Stimulated activated naive CD4-positive, alpha-beta T cell (primary cell): Measurements from ENCODE around the gene RGS6.
"Not testable (repeated sequence)": the region's sequence is repeated elsewhere in the genome, so short reads cannot be mapped to it uniquely, and the experiment has no call there.

ENCODE experiments used
- DNase-seq, 6 experiments: peaks; one replicate each; lab custom pipeline; 2025; lab: John Stamatoyannopoulos, UW

Gene RGS6

GRCh38 chr14:71932229-71932981 lies at the start of gene RGS6:
RGS6 (plus strand) TSS chr14:71932429.
- no peak for DNase-seq

DNA sequence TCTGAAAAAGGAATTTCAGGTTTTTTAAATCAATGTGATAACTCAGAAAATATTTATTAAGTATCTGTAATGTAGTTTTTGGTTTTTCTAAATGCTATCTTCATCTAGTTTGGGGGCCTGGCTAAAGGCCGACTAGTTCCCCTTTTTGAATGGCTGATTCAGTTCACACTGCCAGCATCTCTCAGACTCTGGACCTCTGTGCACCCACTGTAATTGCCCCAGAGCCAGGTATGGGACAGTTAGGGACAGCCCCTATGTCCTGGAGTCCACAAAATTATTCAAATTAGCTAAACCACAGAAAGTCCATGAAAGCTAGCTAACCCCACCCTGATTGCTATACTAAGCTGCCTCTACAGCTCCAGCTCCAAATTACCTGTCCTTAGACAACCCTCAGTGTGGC lies 49.1 kb upstream of the RGS6 start:
- DNase-seq = no peak

DNA sequence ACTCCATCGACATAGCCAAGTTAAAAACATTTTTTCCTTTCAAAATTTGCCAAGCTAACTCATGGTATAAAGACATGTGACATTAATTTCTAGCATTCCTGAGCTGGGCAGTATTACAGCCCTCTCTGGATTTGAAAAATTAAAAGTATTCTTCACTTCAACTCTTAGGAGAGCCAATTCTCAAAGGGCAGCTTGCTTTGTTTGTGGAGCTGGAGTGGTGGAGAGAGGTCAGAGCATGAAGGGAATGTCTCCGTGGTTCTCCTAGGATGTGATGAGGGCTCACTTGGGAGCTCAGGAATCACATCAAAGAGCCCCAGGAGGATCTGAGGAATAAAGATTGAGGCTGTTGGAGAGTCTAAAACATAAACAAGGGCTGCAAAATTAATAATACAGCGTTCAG lies 46.9 kb upstream of the RGS6 start:
- DNase-seq = no peak

- not testable (repeated sequence) for DNase-seq
These were observed 44.4 kb upstream of the RGS6 start for GRCh38 chr14:71887802-71888201.

DNA sequence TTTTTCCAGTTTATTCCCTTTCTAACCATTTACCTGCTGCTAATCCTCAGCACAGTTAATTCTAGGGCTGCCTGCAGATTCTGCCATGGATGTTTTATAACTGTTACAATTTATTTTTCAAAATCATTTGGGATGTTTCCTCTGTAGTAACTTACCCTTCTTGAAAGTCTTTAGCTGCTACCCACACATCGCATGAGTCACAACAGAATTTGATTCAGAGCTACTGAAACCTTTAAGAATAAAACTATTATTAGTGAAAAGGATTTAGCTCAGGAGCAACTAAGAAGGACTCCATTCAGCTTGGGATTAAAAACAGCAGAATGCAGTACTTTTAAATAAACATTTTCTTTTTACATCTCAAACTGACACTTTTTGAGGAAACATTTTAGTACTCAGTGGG lies 41.7 kb upstream of the RGS6 start:
- DNase-seq = no peak

GRCh38 chr14:71891185-71891584 lies 41.0 kb upstream of the RGS6 start:
- no peak for DNase-seq

DNA sequence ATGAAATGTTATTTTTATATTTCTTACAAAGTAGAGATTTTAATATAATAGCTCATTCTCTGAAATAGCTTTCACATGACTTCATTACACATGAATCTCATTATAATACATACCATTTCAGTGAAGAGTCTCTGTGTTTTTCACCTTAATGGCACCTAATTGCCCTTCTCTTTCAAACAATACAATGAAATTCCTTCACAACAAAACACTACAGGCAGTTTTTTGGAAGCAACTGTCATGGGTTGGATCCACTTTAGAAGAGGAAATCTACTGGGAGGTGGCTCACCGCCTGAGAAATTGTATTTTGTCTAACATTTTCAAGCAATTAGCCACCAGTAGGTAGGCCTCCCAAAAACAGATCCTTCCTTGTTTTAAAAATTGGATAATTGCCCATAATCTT lies 40.3 kb upstream of the RGS6 start:
- no peak for DNase-seq

GRCh38 chr14:71905031-71905430 lies 27.2 kb upstream of the RGS6 start:
- DNase-seq = no peak

GRCh38 chr14:71905860-71906259 lies 26.4 kb upstream of the RGS6 start:
- DNase-seq = no peak

DNA sequence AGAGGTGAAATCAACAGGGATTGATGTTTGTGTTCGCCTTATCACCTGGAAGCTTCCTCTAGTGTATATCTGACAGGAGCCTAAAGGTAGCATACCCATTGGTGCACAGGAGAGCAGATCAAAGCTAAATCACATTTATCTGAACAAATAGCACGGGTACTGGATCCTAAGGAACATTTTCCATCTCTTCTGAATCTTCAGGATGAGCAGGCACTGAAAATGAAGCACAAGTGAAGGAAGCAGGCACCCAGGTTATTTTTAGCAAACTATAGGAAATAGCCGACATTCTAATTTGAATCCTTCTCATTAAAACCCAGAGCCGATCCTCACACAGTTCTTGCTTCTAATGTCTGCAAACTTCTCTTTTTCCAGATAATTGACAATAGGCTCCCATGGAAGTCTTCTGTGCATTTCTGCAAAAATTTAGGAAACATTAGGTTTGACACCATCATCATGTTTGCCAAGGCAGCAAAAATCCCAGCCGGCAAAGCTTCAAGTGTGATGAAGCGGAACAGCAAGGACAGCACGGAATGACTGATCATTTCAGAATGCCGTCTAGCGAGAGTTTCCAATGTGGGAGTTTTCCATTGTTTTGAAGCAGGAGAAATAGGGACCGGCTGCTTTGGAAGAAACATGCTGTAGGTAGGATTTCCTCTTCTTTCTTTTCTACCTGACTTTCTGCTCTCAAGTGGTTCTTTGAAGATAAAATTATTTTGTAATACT lies 24.3 kb upstream of the RGS6 start:
- no peak for DNase-seq

GRCh38 chr14:71911669-71912068 lies 20.6 kb upstream of the RGS6 start:
- no peak for DNase-seq

GRCh38 chr14:71913342-71913741 lies 18.9 kb upstream of the RGS6 start:
- DNase-seq = no peak

DNA sequence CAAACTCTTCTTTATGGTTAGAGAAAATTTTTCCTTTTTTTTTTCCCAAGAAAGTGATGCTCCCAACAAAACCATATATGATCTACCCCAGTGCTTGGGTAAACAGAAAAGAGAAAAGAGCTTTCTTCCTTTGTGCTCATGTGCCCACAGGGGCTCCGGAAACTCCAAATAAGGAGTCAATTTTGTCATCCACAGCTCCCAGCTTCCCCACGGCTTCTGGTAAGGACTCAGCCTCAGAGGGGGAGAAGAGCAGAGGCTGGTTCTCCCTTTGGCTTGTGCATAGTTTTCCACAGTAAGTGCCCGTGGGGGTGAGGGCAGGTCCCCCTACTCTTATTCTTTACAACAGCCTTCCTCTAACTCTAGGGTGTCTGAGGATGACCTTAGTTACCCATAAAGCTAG lies 13.3 kb upstream of the RGS6 start:
- no peak for DNase-seq

- no peak for DNase-seq
These were observed 8.7 kb upstream of the RGS6 start for GRCh38 chr14:71923513-71923912.

DNA sequence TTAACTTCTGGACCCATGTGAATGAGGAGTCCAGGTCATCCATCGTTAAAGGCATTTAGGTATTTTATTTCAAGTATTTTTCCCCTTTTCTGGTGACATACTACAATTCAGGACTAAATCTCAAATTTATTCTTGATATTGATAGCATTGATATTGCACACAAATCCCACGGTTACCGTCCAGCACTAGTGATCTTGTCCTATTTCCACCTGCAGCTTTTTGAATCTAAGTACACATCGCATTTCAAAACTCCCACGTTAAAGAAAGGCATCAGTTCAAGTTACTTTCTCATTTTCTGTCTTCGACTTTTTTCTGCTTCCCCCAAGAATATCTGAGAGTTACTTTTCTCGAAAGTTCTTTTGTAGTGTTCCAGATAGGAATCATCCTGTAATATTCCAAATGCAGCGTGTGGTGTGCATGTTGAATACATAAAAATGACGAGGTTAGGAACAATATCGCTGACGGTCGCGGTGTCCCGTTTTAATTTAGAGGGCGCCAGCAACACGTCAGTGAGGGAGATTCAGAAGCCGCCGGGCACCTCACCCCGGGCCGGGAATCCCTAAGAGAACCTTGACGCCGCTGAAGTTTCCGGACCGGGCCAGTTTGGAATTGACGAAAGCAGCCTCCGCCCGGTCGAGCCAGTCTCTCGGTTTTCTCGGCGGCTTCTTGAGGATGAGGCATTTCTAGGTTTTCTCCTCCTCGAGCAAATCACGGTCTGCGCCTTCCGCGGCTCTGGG lies 569 bp upstream of the RGS6 start:
- peak in 1 of 6 experiments; percentile 1 for DNase-seq

- no peak for DNase-seq
These were observed 865 bp downstream of the RGS6 start for GRCh38 chr14:71933001-71933587.

GRCh38 chr14:71938273-71938672 lies 6.0 kb downstream of the RGS6 start:
- not testable (repeated sequence) for DNase-seq

DNA sequence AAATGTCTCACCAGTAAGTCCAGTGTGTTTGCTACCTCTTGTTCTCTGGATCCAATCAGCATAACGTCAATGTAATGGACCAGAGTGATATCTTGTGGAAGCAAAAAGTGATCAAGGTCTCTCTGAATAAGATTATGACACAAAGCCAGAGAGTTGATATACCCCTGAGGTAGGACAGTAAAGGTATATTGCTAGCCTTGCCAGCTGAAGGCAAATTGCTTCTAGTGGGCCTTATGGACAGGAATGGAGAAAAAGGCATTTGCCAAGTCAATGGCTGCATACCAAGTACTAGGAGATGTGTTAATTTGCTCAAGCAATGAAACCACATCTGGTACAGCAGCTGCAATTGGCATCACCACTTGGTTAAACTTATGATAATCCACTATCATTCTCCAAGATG lies 7.1 kb downstream of the RGS6 start:
- not testable (repeated sequence) for DNase-seq

DNA sequence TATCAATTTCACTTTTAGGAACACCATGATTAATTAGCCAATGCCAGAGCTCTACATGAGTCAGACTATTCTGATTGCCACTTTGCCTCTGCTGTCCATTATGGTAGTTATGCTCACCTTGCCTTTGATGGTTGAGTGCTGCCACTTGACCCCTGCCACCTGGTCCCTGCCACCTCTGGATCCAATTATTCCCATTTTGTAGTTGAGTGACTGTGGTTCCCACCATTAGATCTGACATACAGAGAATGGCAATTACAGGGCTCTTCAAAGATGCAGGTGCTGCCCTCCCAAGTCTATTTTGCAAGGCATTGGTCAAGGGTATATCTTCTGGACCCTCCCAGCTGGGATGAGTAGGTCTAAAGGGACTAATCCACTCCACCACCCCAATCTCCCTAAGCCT lies 8.3 kb downstream of the RGS6 start:
- DNase-seq = not testable (repeated sequence)

GRCh38 chr14:71941616-71942015 lies 9.4 kb downstream of the RGS6 start:
- not testable (repeated sequence) for DNase-seq

GRCh38 chr14:71942904-71943694 lies 10.9 kb downstream of the RGS6 start:
- DNase-seq = no peak

GRCh38 chr14:71943695-71944018 lies 11.4 kb downstream of the RGS6 start:
- no peak for DNase-seq
